ENCODE results near the gene ATF6B. TPM values are rescaled to one million over a fixed set of nuclear protein-coding genes. Genes with fewer than 3 reads are reported as not detected.
A peak's percentile ranks its signal among the peaks of the same experiment; 100 is the strongest.

Gene ATF6B
- total and polyA plus RNA-seq, 2 of the 13 experiments (the other 11 are each of a cell fraction or from before 2014, with no cell fraction given), result 18.1 to 44.0 TPM

- TF ChIP-seq ARID5B (CRISPR knock-in tag; IDR thresholded peaks at IDR 0.05), result no peak
- TF ChIP-seq NBN (conservative IDR thresholded peaks at IDR 0.05), result peak; percentile 74; the same call in 1 of the 2 replicates
- TF ChIP-seq NFRKB (IDR thresholded peaks at IDR 0.05), result 0 out of 2 replicates have a peak, but pooled peaks have one; percentile 28
- TF ChIP-seq ZNF607 (CRISPR knock-in tag; IDR thresholded peaks at IDR 0.05; ENCODE audit: borderline replicate concordance), result no peak
- TF ChIP-seq TGIF2 (CRISPR knock-in tag; IDR thresholded peaks at IDR 0.05), result 0 out of 2 replicates have a peak, but pooled peaks have one; percentile 9
- TF ChIP-seq JUNB (CRISPR knock-in tag; IDR thresholded peaks at IDR 0.05; ENCODE audit: borderline replicate concordance), result peak; percentile 51; the same call in 1 of the 2 replicates
- TF ChIP-seq THRA (CRISPR knock-in tag; IDR thresholded peaks at IDR 0.05; ENCODE audit: borderline replicate concordance), result peak; percentile 4; the same call in 1 of the 2 replicates
- TF ChIP-seq ZNF644 (CRISPR knock-in tag; IDR thresholded peaks at IDR 0.05; ENCODE audit: low read depth), result no peak
- no peak; the same call in 1 of the 2 replicates for TF ChIP-seq ZFX (CRISPR knock-in tag; IDR thresholded peaks at IDR 0.05; ENCODE audit: low read depth)
- peak; percentile 13 for TF ChIP-seq IKZF4 (CRISPR knock-in tag; IDR thresholded peaks at IDR 0.05; ENCODE audit: borderline replicate concordance, low read depth, not compliant biosample characterization)
- TF ChIP-seq ZNF616 (CRISPR knock-in tag; IDR thresholded peaks at IDR 0.05; ENCODE audit: low read depth), result 0 out of 2 replicates have a peak, but pooled peaks have one; percentile 35
- peak in 1 of 2 experiments; percentile 9; a peak in 1 of 4 replicates for TF ChIP-seq KLF16 (CRISPR knock-in tag; IDR thresholded peaks at IDR 0.05)
- 0 out of 2 replicates have a peak, but pooled peaks have one; percentile 43 for TF ChIP-seq ZMYM2 (CRISPR knock-in tag; IDR thresholded peaks at IDR 0.05)
- TF ChIP-seq HDAC2 (CRISPR knock-in tag; IDR thresholded peaks at IDR 0.05), result 0 out of 2 replicates have a peak, but pooled peaks have one; percentile 10
- TF ChIP-seq NRL (CRISPR knock-in tag; IDR thresholded peaks at IDR 0.05; ENCODE audit: borderline replicate concordance), result no peak
- 0 out of 2 replicates have a peak, but pooled peaks have one; percentile 14 for TF ChIP-seq ZNF740 (CRISPR knock-in tag; IDR thresholded peaks at IDR 0.05)
- TF ChIP-seq ZNF589 (CRISPR knock-in tag; conservative IDR thresholded peaks at IDR 0.05), result 0 out of 2 replicates have a peak, but pooled peaks have one; percentile 19
- peak; percentile 14; the same call in 1 of the 2 replicates for TF ChIP-seq NFATC3 (CRISPR knock-in tag; IDR thresholded peaks at IDR 0.05)
- 0 out of 2 replicates have a peak, but pooled peaks have one; percentile 4 for TF ChIP-seq ZC3H4 (CRISPR knock-in tag; IDR thresholded peaks at IDR 0.05; ENCODE audit: borderline replicate concordance)
- TF ChIP-seq, protein P1, sequence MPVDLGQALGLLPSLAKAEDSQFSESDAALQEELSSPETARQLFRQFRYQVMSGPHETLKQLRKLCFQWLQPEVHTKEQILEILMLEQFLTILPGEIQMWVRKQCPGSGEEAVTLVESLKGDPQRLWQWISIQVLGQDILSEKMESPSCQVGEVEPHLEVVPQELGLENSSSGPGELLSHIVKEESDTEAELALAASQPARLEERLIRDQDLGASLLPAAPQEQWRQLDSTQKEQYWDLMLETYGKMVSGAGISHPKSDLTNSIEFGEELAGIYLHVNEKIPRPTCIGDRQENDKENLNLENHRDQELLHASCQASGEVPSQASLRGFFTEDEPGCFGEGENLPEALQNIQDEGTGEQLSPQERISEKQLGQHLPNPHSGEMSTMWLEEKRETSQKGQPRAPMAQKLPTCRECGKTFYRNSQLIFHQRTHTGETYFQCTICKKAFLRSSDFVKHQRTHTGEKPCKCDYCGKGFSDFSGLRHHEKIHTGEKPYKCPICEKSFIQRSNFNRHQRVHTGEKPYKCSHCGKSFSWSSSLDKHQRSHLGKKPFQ (CRISPR knock-in tag; IDR thresholded peaks at IDR 0.05; ENCODE audit: insufficient replicate concordance), result no peak
- TF ChIP-seq RARA (CRISPR knock-in tag; IDR thresholded peaks at IDR 0.05), result peak; percentile 5; the same call in 1 of the 2 replicates
- TF ChIP-seq ATF7 (IDR thresholded peaks at IDR 0.05), result no peak
- TF ChIP-seq ATF7 (CRISPR knock-in tag; IDR thresholded peaks at IDR 0.05), result no peak
Measured at GRCh38 chr6:32176476-32177182, 48.6 kb upstream of the ATF6B start (continued).

Data from HepG2 (cell line).